Measurements from ENCODE around the gene CPT1A.

CPT1A gene

DNA sequence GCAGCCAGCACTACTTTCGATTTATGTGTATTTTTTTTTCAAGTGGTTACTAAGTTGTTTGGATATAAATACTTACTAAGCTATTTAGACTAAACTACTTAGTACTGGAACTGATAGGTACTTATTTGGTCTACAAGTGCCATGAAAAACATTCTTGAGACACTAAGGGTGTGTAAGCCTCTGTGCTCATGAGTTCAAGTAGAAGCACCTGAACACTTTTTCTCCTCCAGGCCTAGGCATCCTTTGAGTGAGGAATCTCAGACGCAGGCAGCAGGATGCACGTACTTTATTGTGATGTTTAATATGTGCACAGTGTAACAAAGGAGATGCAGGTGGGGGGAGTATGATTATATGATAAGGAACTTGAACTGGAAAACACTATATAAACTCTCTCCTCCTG, 98.2 kb downstream of the CPT1A start:
- TF ChIP-seq, protein P1, sequence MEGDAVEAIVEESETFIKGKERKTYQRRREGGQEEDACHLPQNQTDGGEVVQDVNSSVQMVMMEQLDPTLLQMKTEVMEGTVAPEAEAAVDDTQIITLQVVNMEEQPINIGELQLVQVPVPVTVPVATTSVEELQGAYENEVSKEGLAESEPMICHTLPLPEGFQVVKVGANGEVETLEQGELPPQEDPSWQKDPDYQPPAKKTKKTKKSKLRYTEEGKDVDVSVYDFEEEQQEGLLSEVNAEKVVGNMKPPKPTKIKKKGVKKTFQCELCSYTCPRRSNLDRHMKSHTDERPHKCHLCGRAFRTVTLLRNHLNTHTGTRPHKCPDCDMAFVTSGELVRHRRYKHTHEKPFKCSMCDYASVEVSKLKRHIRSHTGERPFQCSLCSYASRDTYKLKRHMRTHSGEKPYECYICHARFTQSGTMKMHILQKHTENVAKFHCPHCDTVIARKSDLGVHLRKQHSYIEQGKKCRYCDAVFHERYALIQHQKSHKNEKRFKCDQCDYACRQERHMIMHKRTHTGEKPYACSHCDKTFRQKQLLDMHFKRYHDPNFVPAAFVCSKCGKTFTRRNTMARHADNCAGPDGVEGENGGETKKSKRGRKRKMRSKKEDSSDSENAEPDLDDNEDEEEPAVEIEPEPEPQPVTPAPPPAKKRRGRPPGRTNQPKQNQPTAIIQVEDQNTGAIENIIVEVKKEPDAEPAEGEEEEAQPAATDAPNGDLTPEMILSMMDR (IDR thresholded peaks at IDR 0.05), result no peak

GRCh38 chr11:68741463-68741862, 100.3 kb downstream of the CPT1A start:
- Histone ChIP-seq H3K36me3 (no peaks in the 10 kb centered on the region), H3K9me3 (no peaks in the 10 kb centered on the region), H3K4me1 (no peaks in the 10 kb centered on the region), H3K4me3 (no peak overlapping the region), H3K27me3 (no peaks in the 10 kb centered on the region), H3K27ac (no peak overlapping the region)
- intact Hi-C loops (cut with DNase I; ENCODE audit: low total_unique reads), result no loop called here
- DNase-seq, result no peak
- TF ChIP-seq, protein P1 (IDR thresholded peaks at IDR 0.05), result no peak

More for the DNA sequence above, 98.2 kb downstream of the CPT1A start:
- Histone ChIP-seq H3K4me1 (no peaks in the 10 kb centered on the region), H3K4me3 (no peak overlapping the region), H3K27me3 (no peaks in the 10 kb centered on the region), H3K36me3 (no peaks in the 10 kb centered on the region), H3K9me3 (no peaks in the 10 kb centered on the region), H3K27ac (no peak overlapping the region)
- intact Hi-C loops (cut with DNase I; ENCODE audit: low total_unique reads), result no loop called here
- DNase-seq, result no peak

DNA sequence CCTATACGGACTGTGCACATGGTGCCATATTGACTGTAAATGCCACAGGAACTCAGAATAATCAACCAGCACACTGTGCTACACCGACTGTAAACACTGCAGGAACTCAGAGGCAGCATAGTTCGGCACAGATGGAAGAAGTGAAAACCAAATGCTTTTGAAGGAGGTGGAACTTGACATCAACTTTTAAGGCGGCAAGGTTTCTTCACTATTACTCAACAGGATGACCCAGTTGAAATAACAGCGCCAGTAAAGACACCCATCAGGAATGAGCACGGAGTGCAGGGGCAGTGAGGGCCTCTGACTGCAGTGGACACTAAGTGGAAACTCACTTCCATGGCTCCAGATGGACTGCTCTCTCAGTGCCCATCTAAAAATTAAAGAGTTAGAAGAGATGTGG, 106.1 kb downstream of the CPT1A start:
- Histone ChIP-seq H3K36me3 (no peaks in the 10 kb centered on the region), H3K4me1 (no peaks in the 10 kb centered on the region), H3K9me3 (no peaks in the 10 kb centered on the region), H3K27me3 (no peaks in the 10 kb centered on the region), H3K4me3 (no peak overlapping the region), H3K27ac (no peak overlapping the region)
- TF ChIP-seq, protein P1 (IDR thresholded peaks at IDR 0.05), result no peak
- intact Hi-C loops (cut with DNase I; ENCODE audit: low total_unique reads), result no loop called here
- DNase-seq, result no peak

GRCh38 chr11:68735125-68735524, 106.6 kb downstream of the CPT1A start:
- no peak for DNase-seq
- Histone ChIP-seq H3K4me3 (no peak overlapping the region), H3K9me3 (no peaks in the 10 kb centered on the region), H3K4me1 (no peaks in the 10 kb centered on the region), H3K36me3 (no peaks in the 10 kb centered on the region), H3K27me3 (no peaks in the 10 kb centered on the region), H3K27ac (no peak overlapping the region)
- intact Hi-C loops (cut with DNase I; ENCODE audit: low total_unique reads), result no loop called here
- TF ChIP-seq, protein P1 (IDR thresholded peaks at IDR 0.05), result no peak

GRCh38 chr11:68734111-68734510, 107.6 kb downstream of the CPT1A start:
- H3K27me3 ChIP-seq, result no peaks in the 10 kb centered on the region
- no peak for DNase-seq
- intact Hi-C loops (cut with DNase I; ENCODE audit: low total_unique reads), result no loop called here
- no peaks in the 10 kb centered on the region for H3K9me3 ChIP-seq
- no peak overlapping the region for H3K27ac ChIP-seq
- no peaks in the 10 kb centered on the region for H3K4me1 ChIP-seq
- TF ChIP-seq, protein P1 (IDR thresholded peaks at IDR 0.05), result no peak
- H3K36me3 ChIP-seq, result no peaks in the 10 kb centered on the region
- no peak overlapping the region for H3K4me3 ChIP-seq

GRCh38 chr11:68727783-68728182, 113.9 kb downstream of the CPT1A start:
- intact Hi-C loops (cut with DNase I; ENCODE audit: low total_unique reads), result no loop called here
- H3K4me3 ChIP-seq, result no peak overlapping the region
- TF ChIP-seq, protein P1 (IDR thresholded peaks at IDR 0.05), result no peak
- no peaks in the 10 kb centered on the region for H3K4me1 ChIP-seq
- no peaks in the 10 kb centered on the region for H3K36me3 ChIP-seq
- no peaks in the 10 kb centered on the region for H3K27me3 ChIP-seq
- no peaks in the 10 kb centered on the region for H3K9me3 ChIP-seq
- DNase-seq, result no peak
- no peak overlapping the region for H3K27ac ChIP-seq
